ENCODE results near the gene CNTNAP2. TPM values are rescaled to one million over a fixed set of nuclear protein-coding genes. Genes with fewer than 3 reads are reported as not detected.

The CNTNAP2 gene
- total and polyA plus RNA-seq, 2 of the 13 experiments (the other 11 are each of a cell fraction or from before 2014, with no cell fraction given) = 0.40 to 0.42 TPM

DNA sequence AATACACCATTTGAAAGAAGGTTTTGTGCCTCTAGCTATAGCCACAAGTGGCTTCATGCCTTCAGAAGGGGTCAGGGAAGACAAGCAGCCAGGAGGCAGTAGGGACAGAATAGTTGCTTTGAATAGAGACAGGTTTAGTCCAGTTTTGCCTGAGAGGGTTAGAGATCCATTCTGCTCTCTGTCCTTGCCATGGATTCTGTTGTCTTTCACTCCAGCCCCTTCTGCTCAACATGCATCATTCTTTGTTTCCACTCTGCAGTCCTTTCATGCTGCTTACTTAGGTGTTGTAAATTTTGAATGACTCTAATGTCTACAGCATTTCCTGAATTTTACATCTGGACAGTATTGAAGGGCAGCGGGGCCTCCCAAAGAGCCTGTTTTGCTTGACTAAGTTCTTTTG is 60.3 kb downstream of the CNTNAP2 start (continued):
- TF ChIP-seq, protein P1, sequence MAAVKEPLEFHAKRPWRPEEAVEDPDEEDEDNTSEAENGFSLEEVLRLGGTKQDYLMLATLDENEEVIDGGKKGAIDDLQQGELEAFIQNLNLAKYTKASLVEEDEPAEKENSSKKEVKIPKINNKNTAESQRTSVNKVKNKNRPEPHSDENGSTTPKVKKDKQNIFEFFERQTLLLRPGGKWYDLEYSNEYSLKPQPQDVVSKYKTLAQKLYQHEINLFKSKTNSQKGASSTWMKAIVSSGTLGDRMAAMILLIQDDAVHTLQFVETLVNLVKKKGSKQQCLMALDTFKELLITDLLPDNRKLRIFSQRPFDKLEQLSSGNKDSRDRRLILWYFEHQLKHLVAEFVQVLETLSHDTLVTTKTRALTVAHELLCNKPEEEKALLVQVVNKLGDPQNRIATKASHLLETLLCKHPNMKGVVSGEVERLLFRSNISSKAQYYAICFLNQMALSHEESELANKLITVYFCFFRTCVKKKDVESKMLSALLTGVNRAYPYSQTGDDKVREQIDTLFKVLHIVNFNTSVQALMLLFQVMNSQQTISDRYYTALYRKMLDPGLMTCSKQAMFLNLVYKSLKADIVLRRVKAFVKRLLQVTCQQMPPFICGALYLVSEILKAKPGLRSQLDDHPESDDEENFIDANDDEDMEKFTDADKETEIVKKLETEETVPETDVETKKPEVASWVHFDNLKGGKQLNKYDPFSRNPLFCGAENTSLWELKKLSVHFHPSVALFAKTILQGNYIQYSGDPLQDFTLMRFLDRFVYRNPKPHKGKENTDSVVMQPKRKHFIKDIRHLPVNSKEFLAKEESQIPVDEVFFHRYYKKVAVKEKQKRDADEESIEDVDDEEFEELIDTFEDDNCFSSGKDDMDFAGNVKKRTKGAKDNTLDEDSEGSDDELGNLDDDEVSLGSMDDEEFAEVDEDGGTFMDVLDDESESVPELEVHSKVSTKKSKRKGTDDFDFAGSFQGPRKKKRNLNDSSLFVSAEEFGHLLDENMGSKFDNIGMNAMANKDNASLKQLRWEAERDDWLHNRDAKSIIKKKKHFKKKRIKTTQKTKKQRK (IDR thresholded peaks at IDR 0.05; ENCODE audit: low read length) = no peak
- TF ChIP-seq ZNF777 (CRISPR knock-in tag; IDR thresholded peaks at IDR 0.05) (no peak), ZNF589 (CRISPR knock-in tag; conservative IDR thresholded peaks at IDR 0.05) (no peak), POLR2AphosphoS5 (IDR thresholded peaks at IDR 0.05; ENCODE audit: low read depth, low read length) (no peak), IRX3 (CRISPR knock-in tag; IDR thresholded peaks at IDR 0.05; ENCODE audit: borderline replicate concordance, low read depth) (no peak), KAT8 (CRISPR knock-in tag; IDR thresholded peaks at IDR 0.05) (no peak), MTF2 (CRISPR knock-in tag; IDR thresholded peaks at IDR 0.05; ENCODE audit: borderline replicate concordance) (no peak)
- TF ChIP-seq, protein P2, sequence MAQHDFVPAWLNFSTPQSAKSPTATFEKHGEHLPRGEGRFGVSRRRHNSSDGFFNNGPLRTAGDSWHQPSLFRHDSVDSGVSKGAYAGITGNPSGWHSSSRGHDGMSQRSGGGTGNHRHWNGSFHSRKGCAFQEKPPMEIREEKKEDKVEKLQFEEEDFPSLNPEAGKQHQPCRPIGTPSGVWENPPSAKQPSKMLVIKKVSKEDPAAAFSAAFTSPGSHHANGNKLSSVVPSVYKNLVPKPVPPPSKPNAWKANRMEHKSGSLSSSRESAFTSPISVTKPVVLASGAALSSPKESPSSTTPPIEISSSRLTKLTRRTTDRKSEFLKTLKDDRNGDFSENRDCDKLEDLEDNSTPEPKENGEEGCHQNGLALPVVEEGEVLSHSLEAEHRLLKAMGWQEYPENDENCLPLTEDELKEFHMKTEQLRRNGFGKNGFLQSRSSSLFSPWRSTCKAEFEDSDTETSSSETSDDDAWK (CRISPR knock-in tag; IDR thresholded peaks at IDR 0.05) = no peak
- TF ChIP-seq, protein P3, sequence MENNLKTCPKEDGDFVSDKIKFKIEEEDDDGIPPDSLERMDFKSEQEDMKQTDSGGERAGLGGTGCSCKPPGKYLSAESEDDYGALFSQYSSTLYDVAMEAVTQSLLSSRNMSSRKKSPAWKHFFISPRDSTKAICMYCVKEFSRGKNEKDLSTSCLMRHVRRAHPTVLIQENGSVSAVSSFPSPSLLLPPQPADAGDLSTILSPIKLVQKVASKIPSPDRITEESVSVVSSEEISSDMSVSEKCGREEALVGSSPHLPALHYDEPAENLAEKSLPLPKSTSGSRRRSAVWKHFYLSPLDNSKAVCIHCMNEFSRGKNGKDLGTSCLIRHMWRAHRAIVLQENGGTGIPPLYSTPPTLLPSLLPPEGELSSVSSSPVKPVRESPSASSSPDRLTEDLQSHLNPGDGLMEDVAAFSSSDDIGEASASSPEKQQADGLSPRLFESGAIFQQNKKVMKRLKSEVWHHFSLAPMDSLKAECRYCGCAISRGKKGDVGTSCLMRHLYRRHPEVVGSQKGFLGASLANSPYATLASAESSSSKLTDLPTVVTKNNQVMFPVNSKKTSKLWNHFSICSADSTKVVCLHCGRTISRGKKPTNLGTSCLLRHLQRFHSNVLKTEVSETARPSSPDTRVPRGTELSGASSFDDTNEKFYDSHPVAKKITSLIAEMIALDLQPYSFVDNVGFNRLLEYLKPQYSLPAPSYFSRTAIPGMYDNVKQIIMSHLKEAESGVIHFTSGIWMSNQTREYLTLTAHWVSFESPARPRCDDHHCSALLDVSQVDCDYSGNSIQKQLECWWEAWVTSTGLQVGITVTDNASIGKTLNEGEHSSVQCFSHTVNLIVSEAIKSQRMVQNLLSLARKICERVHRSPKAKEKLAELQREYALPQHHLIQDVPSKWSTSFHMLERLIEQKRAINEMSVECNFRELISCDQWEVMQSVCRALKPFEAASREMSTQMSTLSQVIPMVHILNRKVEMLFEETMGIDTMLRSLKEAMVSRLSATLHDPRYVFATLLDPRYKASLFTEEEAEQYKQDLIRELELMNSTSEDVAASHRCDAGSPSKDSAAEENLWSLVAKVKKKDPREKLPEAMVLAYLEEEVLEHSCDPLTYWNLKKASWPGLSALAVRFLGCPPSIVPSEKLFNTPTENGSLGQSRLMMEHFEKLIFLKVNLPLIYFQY (CRISPR knock-in tag; IDR thresholded peaks at IDR 0.05; ENCODE audit: borderline replicate concordance) = no peak
